GM18526 (cell line): Measurements from ENCODE around the gene TAB2.

Experiments used
- POLR2A ChIP-seq: IDR thresholded peaks from 3 replicates; pipeline ENCODE4 v1.6.1; 2011; ENCODE audit not compliant: insufficient read length; ENCODE audit errors: extremely low read depth

Gene TAB2

GRCh38 chr6:149300563-149300962, 16.9 kb upstream of the TAB2 start:
- TF ChIP-seq POLR2A, result no peak

GRCh38 chr6:149302723-149303122, 14.8 kb upstream of the TAB2 start:
- no peak for TF ChIP-seq POLR2A

- no peak for TF ChIP-seq POLR2A
Observed at GRCh38 chr6:149303468-149303867, 14.0 kb upstream of the TAB2 start.

GRCh38 chr6:149305372-149305771, 12.1 kb upstream of the TAB2 start:
- TF ChIP-seq POLR2A, result no peak

GRCh38 chr6:149306967-149307366, 10.5 kb upstream of the TAB2 start:
- no peak for TF ChIP-seq POLR2A

GRCh38 chr6:149311293-149311692, 6.2 kb upstream of the TAB2 start:
- TF ChIP-seq POLR2A, result no peak

- TF ChIP-seq POLR2A, result no peak
Observed at GRCh38 chr6:149311766-149312165, 5.7 kb upstream of the TAB2 start.

- TF ChIP-seq POLR2A, result no peak
Observed at GRCh38 chr6:149313070-149313469, 4.4 kb upstream of the TAB2 start.

GRCh38 chr6:149313861-149314260, 3.7 kb upstream of the TAB2 start:
- TF ChIP-seq POLR2A, result no peak

GRCh38 chr6:149314325-149314905, 3.1 kb upstream of the TAB2 start:
- TF ChIP-seq POLR2A, result no peak

GRCh38 chr6:149316108-149316727, 1.3 kb upstream of the TAB2 start:
- TF ChIP-seq POLR2A, result no peak

GRCh38 chr6:149316740-149317643, 520 bp upstream of the TAB2 start:
- peak; percentile 58 for TF ChIP-seq POLR2A

- TF ChIP-seq POLR2A, result no peak
Observed at GRCh38 chr6:149318581-149319286, 1.2 kb downstream of the TAB2 start.

- no peak for TF ChIP-seq POLR2A
Observed at GRCh38 chr6:149319422-149319821, 1.9 kb downstream of the TAB2 start.

- TF ChIP-seq POLR2A, result no peak
Observed at GRCh38 chr6:149320796-149321195, 3.3 kb downstream of the TAB2 start.

- no peak for TF ChIP-seq POLR2A
Observed at GRCh38 chr6:149323353-149323752, 5.8 kb downstream of the TAB2 start.

GRCh38 chr6:149323925-149324324, 6.4 kb downstream of the TAB2 start:
- TF ChIP-seq POLR2A, result no peak
